ENCODE data around the gene ZNF792. TPM values are rescaled to one million over a fixed set of nuclear protein-coding genes. Genes with fewer than 3 reads are reported as not detected.
"Not testable (repeated sequence)": the region's sequence is repeated elsewhere in the genome, so short reads cannot be mapped to it uniquely, and the experiment has no call there.

Gene ZNF792
- total RNA-seq, 1 donor from 2014 or later: 10.4 TPM

- peaks cover 15 to 62% of the 10 kb centered on the region in 2 donors for H3K36me3 ChIP-seq
- H3K27me3 ChIP-seq: no peaks in the 10 kb centered on the region
- no peak for TF ChIP-seq CTCF (IDR thresholded peaks at IDR 0.05)
Observed at GRCh38 chr19:34936184-34936583, 27.8 kb downstream of the ZNF792 start.

GRCh38 chr19:34932494-34932893, 31.5 kb downstream of the ZNF792 start:
- no peak overlapping the region for H3K27ac ChIP-seq
- intact Hi-C loops (cut with DNase I): no loop called here
- H3K27me3 ChIP-seq: no peaks in the 10 kb centered on the region
- no peak overlapping the region for H3K4me3 ChIP-seq
- no peaks in the 10 kb centered on the region for H3K9me3 ChIP-seq
- TF ChIP-seq CTCF (IDR thresholded peaks at IDR 0.05): no peak
- peaks cover 0 to 4% of the 10 kb centered on the region in 2 donors for H3K4me1 ChIP-seq
- no peak for DNase-seq (ENCODE audit: low spot score in 2 of 2)
- H3K36me3 ChIP-seq: peaks cover 15 to 48% of the 10 kb centered on the region in 2 donors

More at GRCh38 chr19:34936184-34936583, 27.8 kb downstream of the ZNF792 start:
- Histone ChIP-seq H3K4me1 (no peaks in the 10 kb centered on the region), H3K4me3 (no peak overlapping the region), H3K9me3 (no peaks in the 10 kb centered on the region), H3K27ac (no peak overlapping the region)
- DNase-seq (ENCODE audit: low spot score in 2 of 2): no peak
- intact Hi-C loops (cut with DNase I): no loop called here

- Histone ChIP-seq H3K4me3 (peak within 1 kb of the TSS; percentile 62 to 77), H3K36me3 (peaks cover 0 to 3% of the 10 kb centered on the region in 2 donors), H3K27me3 (no peaks in the 10 kb centered on the region), H3K27ac (peak within 1 kb of the TSS; percentile 31 to 64), H3K9me3 (no peaks in the 10 kb centered on the region), H3K4me1 (peaks cover 0 to 6% of the 10 kb centered on the region in 2 donors)
- intact Hi-C loops (cut with DNase I): no loop called here
- TF ChIP-seq CTCF (IDR thresholded peaks at IDR 0.05): no peak
- peak; percentile 39 to 93 for DNase-seq (ENCODE audit: low spot score in 2 of 2)
Observed at GRCh38 chr19:34926685-34927375, 37.2 kb downstream of the ZNF792 start, which contains the start of gene ZNF30. ZNF30 (plus strand) TSS chr19:34926903; CDS start chr19:34929948, 3,045 bp downstream.

GRCh38 chr19:34926361-34926684, 37.7 kb downstream of the ZNF792 start:
- no peak for DNase-seq (ENCODE audit: low spot score in 2 of 2)
- H3K27me3 ChIP-seq: no peaks in the 10 kb centered on the region
- intact Hi-C loops (cut with DNase I): no loop called here

GRCh38 chr19:34925278-34925855, 38.7 kb downstream of the ZNF792 start:
- H3K27me3 ChIP-seq: no peaks in the 10 kb centered on the region
- no peak for DNase-seq (ENCODE audit: low spot score in 2 of 2)
- TF ChIP-seq CTCF (IDR thresholded peaks at IDR 0.05): no peak

More at GRCh38 chr19:34926361-34926684, 37.7 kb downstream of the ZNF792 start:
- H3K4me1 ChIP-seq: peaks cover 0 to 6% of the 10 kb centered on the region in 2 donors
- H3K36me3 ChIP-seq: no peaks in the 10 kb centered on the region
- peak overlapping the region in 1 of 2 donors; percentile 64 for H3K27ac ChIP-seq
- no peak for TF ChIP-seq CTCF (IDR thresholded peaks at IDR 0.05)
- no peaks in the 10 kb centered on the region for H3K9me3 ChIP-seq
- peak overlapping the region; percentile 62 to 77 for H3K4me3 ChIP-seq

GRCh38 chr19:34920090-34920786, 43.8 kb downstream of the ZNF792 start:
- H3K27ac ChIP-seq, H3K27me3 ChIP-seq: not testable (repeated sequence)

More at GRCh38 chr19:34925278-34925855, 38.7 kb downstream of the ZNF792 start:
- Histone ChIP-seq H3K9me3 (no peaks in the 10 kb centered on the region), H3K4me3 (no peak overlapping the region), H3K4me1 (peaks cover 0 to 6% of the 10 kb centered on the region in 2 donors), H3K27ac (no peak overlapping the region), H3K36me3 (no peaks in the 10 kb centered on the region)
- intact Hi-C loops (cut with DNase I): no loop called here

More at GRCh38 chr19:34920090-34920786, 43.8 kb downstream of the ZNF792 start:
- H3K4me3 ChIP-seq; DNase-seq (ENCODE audit: low spot score in 2 of 2); H3K4me1 ChIP-seq; intact Hi-C loops (cut with DNase I); H3K36me3 ChIP-seq: not testable (repeated sequence)
- H3K9me3 ChIP-seq: peaks cover 0 to 15% of the 10 kb centered on the region in 2 donors
